Endothelial cell of umbilical vein (primary cell): ENCODE measurements around the gene USPL1. TPM values are rescaled to one million over a fixed set of nuclear protein-coding genes. Genes with fewer than 3 reads are reported as not detected.
A peak's percentile ranks its signal among the peaks of the same experiment; 100 is the strongest.

Source experiments
- BruUV-seq: library from RNA; stranded (reverse); fragments of 400-500 nt; replicated peaks from 2 replicates; lab custom pipeline; 2021; lab: Mats Ljungman, UMichigan
- CTCF ChIA-PET: fragments of 300-600, 350-600 bp; sonication (Branson Sonifier 250); formaldehyde crosslinking; loops from one replicate; lab custom pipeline; 2021; ENCODE audit warnings: antibody characterized with exemption, inconsistent platforms; lab: Charles Lee
- POLR2A ChIA-PET: fragments of 300-600, 350-600 bp; sonication (Branson Sonifier 250); formaldehyde crosslinking; loops from one replicate; lab custom pipeline; 2021; ENCODE audit warnings: antibody characterized with exemption, inconsistent platforms; lab: Charles Lee
- DNase-seq: peaks from one replicate; pipeline ENCODE4 v3.0.0-alpha.2; 2011; ENCODE audit warnings: low read depth, low spot score
- FAIRE-seq: peaks from 2 replicates; lab custom pipeline; 2011; peaks lifted over from hg19 to GRCh38; lab: Jason Lieb, UNC
- H2AFZ ChIP-seq: 2 replicates; pipeline ENCODE4 v1.6.0; 2012; ENCODE audit warnings: low read depth, low read length, control low read depth, inconsistent platforms
- H3K27ac ChIP-seq: 2 replicates; pipeline ENCODE4 v1.5.1; 2011; ENCODE audit warnings: low read depth, mild to moderate bottlenecking, control low read depth, low read length, moderate library complexity; ENCODE audit not compliant: insufficient read depth
- H3K27me3 ChIP-seq, 2 experiments: 2 replicates each; pipeline versions ENCODE4 v1.6.0 to v1.6.1; 2011; ENCODE audit warnings: low read length in 2 of 2, mixed read lengths in 1 of 2; ENCODE audit not compliant: control insufficient read depth in 2 of 2, insufficient read depth in 2 of 2
- H3K36me3 ChIP-seq, 2 experiments: 2 replicates in 1 of 2; 3 replicates in 1 of 2; pipeline ENCODE4 v1.5.1; 2011; ENCODE audit warnings: low read length in 2 of 2, mild to moderate bottlenecking in 1 of 2, moderate library complexity in 1 of 2; ENCODE audit not compliant: control insufficient read depth in 2 of 2, insufficient read depth in 2 of 2; ENCODE audit errors: extremely low read depth in 1 of 2
- H3K4me1 ChIP-seq: 3 replicates; pipeline ENCODE4 v1.5.1; 2011; ENCODE audit warnings: mild to moderate bottlenecking, low read length; ENCODE audit not compliant: control insufficient read depth, insufficient read depth; ENCODE audit errors: extremely low read depth
- H3K4me2 ChIP-seq: 2 replicates; pipeline ENCODE4 v1.6.1; 2011; ENCODE audit warnings: low read length, control low read depth, mixed read lengths; ENCODE audit not compliant: insufficient read depth
- H3K4me3 ChIP-seq, 3 experiments: fragments of 200-600 bp in 1 of 3; sonication (generic), shearing (Covaris generic) in 1 of 3; replicated peaks in 1 of 3; 2 replicates each; pipeline ENCODE4 v1.5.1; 2011 to 2016; ENCODE audit warnings: control low read depth in 3 of 3, low read length in 3 of 3, mild to moderate bottlenecking in 2 of 3, inconsistent platforms in 1 of 3, low read depth in 1 of 3, moderate library complexity in 1 of 3; ENCODE audit not compliant: insufficient read depth in 1 of 3
- H3K79me2 ChIP-seq: 2 replicates; pipeline ENCODE4 v1.6.0; 2012; ENCODE audit warnings: low read length, inconsistent platforms; ENCODE audit not compliant: control insufficient read depth, insufficient read depth
- H3K9ac ChIP-seq: replicated peaks from 2 replicates; pipeline ENCODE3; 2011; ENCODE audit warnings: low read length, control low read depth; ENCODE audit not compliant: insufficient read depth; ENCODE audit errors: extremely low read depth
- H3K9me1 ChIP-seq: replicated peaks from 3 replicates; pipeline ENCODE4 v1.6.0; 2011; ENCODE audit warnings: mild to moderate bottlenecking, low read length; ENCODE audit not compliant: control insufficient read depth, insufficient read depth; ENCODE audit errors: extremely low read depth
- H3K9me3 ChIP-seq: replicated peaks from 2 replicates; pipeline ENCODE4 v1.5.1; 2012; ENCODE audit warnings: low read length, inconsistent platforms; ENCODE audit not compliant: control insufficient read depth, insufficient read depth
- H4K20me1 ChIP-seq: replicated peaks from 2 replicates; pipeline ENCODE3; 2011; ENCODE audit warnings: mild to moderate bottlenecking, low read length; ENCODE audit not compliant: control insufficient read depth, insufficient read depth; ENCODE audit errors: extremely low read depth
- EZH2 ChIP-seq: IDR thresholded peaks from 2 replicates; pipeline ENCODE4 v1.6.1; 2012; ENCODE audit warnings: borderline replicate concordance, low read depth, mild to moderate bottlenecking, moderate library complexity, low read length, inconsistent platforms; ENCODE audit not compliant: severe bottlenecking
- FOS ChIP-seq: IDR thresholded peaks from 2 replicates; pipeline ENCODE4 v1.6.1; 2011; ENCODE audit warnings: mild to moderate bottlenecking, low read length, moderate library complexity, borderline replicate concordance; ENCODE audit not compliant: insufficient read depth
- GATA2 ChIP-seq: IDR thresholded peaks from 2 replicates; pipeline ENCODE4 v1.7.0; 2011; ENCODE audit warnings: low read depth, mild to moderate bottlenecking, moderate library complexity, mixed read lengths, low read length; ENCODE audit not compliant: insufficient read length, insufficient read depth
- JUN ChIP-seq: IDR thresholded peaks from 2 replicates; pipeline ENCODE4 v1.6.1; 2011; ENCODE audit warnings: borderline replicate concordance, low read depth; ENCODE audit not compliant: insufficient read length, insufficient read depth
- MAX ChIP-seq: IDR thresholded peaks from 2 replicates; pipeline ENCODE4 v1.6.1; 2011; ENCODE audit not compliant: insufficient read depth, insufficient read length
- MYC ChIP-seq: IDR thresholded peaks from one replicate; pipeline ENCODE4 v1.6.1; 2011; ENCODE audit warnings: mild to moderate bottlenecking, low read depth, low read length
- POLR2A ChIP-seq: IDR thresholded peaks from 2 replicates; pipeline ENCODE4 v1.6.1; 2012; ENCODE audit warnings: low read depth, mild to moderate bottlenecking, control low read depth, low read length
- POLR2AphosphoS5 ChIP-seq: IDR thresholded peaks from 2 replicates; pipeline ENCODE4 v1.6.1; 2012; ENCODE audit warnings: low read depth, mild to moderate bottlenecking, control low read depth, low read length, moderate library complexity; ENCODE audit not compliant: insufficient read depth
- dilution Hi-C: fragments of 300-500 bp; cut with MboI; formaldehyde crosslinking; loops from one replicate; pipeline ENCODE4 v1.15.0; 2019; ENCODE audit warnings: low sequenced_read_pairs; ENCODE audit not compliant: extremely low pct_ligation_motif_present
- intact Hi-C: fragments of 100-400 bp; cut with micrococcal nuclease; formaldehyde crosslinking; loops from one replicate; pipeline ENCODE4 v1.10.0; 2022
- polyA plus RNA-seq, 4 experiments: library from polyadenylated mRNA; depleted of rRNA in 3 of 4; stranded (reverse) in 3 of 4; unstranded in 1 of 4; fragments of >200 nt; gene quantifications; 2 replicates each; pipeline versions ENCODE4 v1.2.1 to v1.2.3, GENCODE V29; 2011 to 2012; ENCODE audit warnings: missing spikeins in 1 of 4
- total RNA-seq: library from RNA; stranded (reverse); gene quantifications from 2 replicates; pipeline ENCODE4 v1.2.3, GENCODE V29; 2021
- TF ChIP-seq, protein P1 (sequence below), 2 donors: IDR thresholded peaks; 1 replicate in 1 of 2; 2 replicates in 1 of 2; pipeline ENCODE4 v1.5.1; 2011; ENCODE audit warnings: low read length in 2 of 2, mild to moderate bottlenecking in 2 of 2, moderate library complexity in 2 of 2, control low read depth in 1 of 2, inconsistent platforms in 1 of 2, low read depth in 1 of 2; ENCODE audit not compliant: insufficient read depth in 1 of 2; ENCODE audit errors: extremely low read depth in 1 of 2

Gene USPL1
- total and polyA plus RNA-seq, 2 donors (not counting 3 experiments of a cell fraction or from before 2014, with no cell fraction given): 14.6 to 21.0 TPM

DNA sequence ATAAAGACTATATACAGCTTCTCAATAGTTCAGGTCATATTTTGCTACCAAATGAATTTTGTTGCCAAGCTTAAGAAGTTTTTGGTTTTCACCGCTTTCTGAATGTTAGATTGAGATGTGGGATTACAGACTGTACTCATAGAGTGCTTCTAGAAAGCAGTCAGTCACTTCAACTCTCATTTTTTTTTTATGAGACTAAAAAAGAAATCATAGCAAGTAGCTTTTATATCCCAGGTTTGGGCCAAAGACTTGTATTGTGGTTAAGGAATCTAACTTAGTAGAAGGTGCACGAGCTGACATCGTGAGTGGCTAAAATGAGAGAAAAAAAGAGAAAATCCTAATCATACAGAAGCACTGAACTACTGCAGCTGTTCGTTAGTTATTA, 2.2 kb upstream of the USPL1 start:
- Histone ChIP-seq H3K9me1 (no peaks in the 10 kb centered on the region), H3K4me3 (peak overlapping the region; percentile 61 to 95 (median 83)), H4K20me1 (no peaks in the 10 kb centered on the region), H3K4me1 (peaks cover 22% of the 10 kb centered on the region), H2AFZ (peak overlapping the region; percentile 61), H3K36me3 (no peaks in the 10 kb centered on the region), H3K4me2 (peak overlapping the region; percentile 99), H3K9ac (peak overlapping the region; percentile 88), H3K27me3 (no peaks in the 10 kb centered on the region), H3K79me2 (peaks cover 56% of the 10 kb centered on the region), H3K27ac (peak overlapping the region; percentile 87), H3K9me3 (no peaks in the 10 kb centered on the region)
- DNase-seq (no peak), FAIRE-seq (no peak)
- no peak for TF ChIP-seq POLR2A
- TF ChIP-seq GATA2: no peak
- TF ChIP-seq JUN: no peak
- TF ChIP-seq MAX: no peak
- no peak for TF ChIP-seq FOS
- TF ChIP-seq POLR2AphosphoS5: no peak
- no peak for TF ChIP-seq EZH2
- no peak for TF ChIP-seq MYC
- TF ChIP-seq, protein P1, sequence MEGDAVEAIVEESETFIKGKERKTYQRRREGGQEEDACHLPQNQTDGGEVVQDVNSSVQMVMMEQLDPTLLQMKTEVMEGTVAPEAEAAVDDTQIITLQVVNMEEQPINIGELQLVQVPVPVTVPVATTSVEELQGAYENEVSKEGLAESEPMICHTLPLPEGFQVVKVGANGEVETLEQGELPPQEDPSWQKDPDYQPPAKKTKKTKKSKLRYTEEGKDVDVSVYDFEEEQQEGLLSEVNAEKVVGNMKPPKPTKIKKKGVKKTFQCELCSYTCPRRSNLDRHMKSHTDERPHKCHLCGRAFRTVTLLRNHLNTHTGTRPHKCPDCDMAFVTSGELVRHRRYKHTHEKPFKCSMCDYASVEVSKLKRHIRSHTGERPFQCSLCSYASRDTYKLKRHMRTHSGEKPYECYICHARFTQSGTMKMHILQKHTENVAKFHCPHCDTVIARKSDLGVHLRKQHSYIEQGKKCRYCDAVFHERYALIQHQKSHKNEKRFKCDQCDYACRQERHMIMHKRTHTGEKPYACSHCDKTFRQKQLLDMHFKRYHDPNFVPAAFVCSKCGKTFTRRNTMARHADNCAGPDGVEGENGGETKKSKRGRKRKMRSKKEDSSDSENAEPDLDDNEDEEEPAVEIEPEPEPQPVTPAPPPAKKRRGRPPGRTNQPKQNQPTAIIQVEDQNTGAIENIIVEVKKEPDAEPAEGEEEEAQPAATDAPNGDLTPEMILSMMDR (IDR thresholded peaks at IDR 0.05; ENCODE audit: extremely low read depth in 1 of 2, insufficient read depth in 1 of 2, low read depth in 1 of 2, low read length in 2 of 2): no peak
- dilution Hi-C loops: no loop called here
- ChIA-PET POLR2A (interaction anchor here (0.7 to 1.5 kb wide), 3 partner anchors 14 to 275 kb away, joined by 3 read pairs; no protein-coding TSS in a partner anchor), CTCF (interaction anchor here (0.6 to 4.0 kb wide), 9 partner anchors 50 to 1096 kb away, joined by 3 to 30 read pairs (median 3); no protein-coding TSS in a partner anchor)
- intact Hi-C loops: loop anchor here (5.0 kb wide), 1 partner anchor 43 kb away; no protein-coding TSS in a partner anchor
- no TSS peak for BruUV-seq
